ENCODE results near the gene RHBDF2.

RHBDF2 gene

GRCh38 chr17:76437467-76438402, 63.5 kb downstream of the RHBDF2 start:
- DNase-seq (ENCODE audit: low read depth) = no peak

DNA sequence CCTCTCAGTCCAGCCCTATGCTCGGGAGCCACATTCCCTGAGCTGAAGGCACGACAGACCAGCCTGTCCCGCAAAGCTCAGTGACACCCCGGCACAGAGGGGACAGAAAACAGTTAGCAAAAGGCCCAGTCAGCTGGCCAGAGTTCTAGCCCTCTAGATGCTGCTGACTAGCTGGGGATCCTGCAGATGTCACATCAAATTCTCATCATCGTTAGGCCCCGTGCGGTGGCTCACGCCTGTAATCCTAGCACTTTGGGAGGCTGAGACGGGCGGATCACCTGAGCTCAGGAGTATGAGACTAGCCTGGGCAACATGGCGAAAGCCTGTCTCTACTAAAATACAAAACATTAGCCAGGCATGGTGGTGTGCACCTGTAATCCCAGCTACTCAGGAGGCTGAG, 65.5 kb downstream of the RHBDF2 start:
- no peak for DNase-seq (ENCODE audit: low read depth)

GRCh38 chr17:76434870-76435269, 66.4 kb downstream of the RHBDF2 start:
- no peak for DNase-seq (ENCODE audit: low read depth)

GRCh38 chr17:76433693-76434092, 67.5 kb downstream of the RHBDF2 start:
- no peak for DNase-seq (ENCODE audit: low read depth)

DNA sequence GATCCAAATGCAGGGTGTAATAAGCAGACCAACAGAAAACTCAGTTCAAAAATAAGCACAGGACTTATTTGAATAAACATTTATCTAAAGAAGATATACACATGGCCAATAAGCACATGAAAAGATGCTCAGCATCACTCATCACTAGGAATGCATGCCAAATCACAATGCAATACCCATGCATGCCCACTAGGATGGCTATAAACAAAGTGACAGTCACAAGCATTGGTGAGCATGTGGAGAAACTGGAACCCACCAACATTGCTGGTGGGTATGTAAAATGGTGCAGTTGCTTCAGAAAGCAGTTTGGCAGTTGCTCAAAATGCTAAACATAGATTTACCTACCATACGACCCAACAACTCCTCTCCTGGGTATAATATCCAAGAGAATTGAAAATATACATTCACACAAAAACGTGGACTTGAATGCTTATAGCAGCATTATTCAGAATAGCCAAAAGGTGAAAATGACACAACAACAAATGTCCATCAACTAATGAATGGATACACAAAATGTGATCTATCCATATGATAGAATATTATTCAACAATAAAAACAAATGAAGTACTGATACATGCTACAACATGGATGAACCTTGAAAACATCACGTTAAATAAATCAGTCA, 68.4 kb downstream of the RHBDF2 start:
- DNase-seq (ENCODE audit: low read depth) = no peak

- no peak for DNase-seq (ENCODE audit: low read depth)
Observed at GRCh38 chr17:76432004-76432403, 69.2 kb downstream of the RHBDF2 start.

GRCh38 chr17:76431509-76431908, 69.7 kb downstream of the RHBDF2 start:
- no peak for DNase-seq (ENCODE audit: low read depth)

DNA sequence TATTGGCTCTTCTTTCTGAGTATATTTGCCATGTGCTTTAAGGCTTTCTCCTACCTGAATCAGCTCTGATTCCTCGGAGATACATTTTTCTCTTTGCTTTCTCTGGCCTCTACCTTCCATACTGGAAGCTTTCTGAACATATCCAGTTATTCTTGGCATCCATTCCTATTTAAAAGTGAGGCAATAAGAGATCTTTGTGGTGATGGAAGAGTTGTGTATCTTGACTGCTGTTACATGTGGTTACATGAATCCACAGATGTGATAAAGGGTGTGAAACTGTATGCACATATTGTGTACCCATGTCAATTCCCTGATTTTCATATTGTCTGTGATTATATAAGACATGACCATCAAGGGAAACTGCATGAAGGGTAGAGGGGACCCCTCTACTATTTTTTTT, 72.7 kb downstream of the RHBDF2 start:
- no peak for DNase-seq (ENCODE audit: low read depth)

DNA sequence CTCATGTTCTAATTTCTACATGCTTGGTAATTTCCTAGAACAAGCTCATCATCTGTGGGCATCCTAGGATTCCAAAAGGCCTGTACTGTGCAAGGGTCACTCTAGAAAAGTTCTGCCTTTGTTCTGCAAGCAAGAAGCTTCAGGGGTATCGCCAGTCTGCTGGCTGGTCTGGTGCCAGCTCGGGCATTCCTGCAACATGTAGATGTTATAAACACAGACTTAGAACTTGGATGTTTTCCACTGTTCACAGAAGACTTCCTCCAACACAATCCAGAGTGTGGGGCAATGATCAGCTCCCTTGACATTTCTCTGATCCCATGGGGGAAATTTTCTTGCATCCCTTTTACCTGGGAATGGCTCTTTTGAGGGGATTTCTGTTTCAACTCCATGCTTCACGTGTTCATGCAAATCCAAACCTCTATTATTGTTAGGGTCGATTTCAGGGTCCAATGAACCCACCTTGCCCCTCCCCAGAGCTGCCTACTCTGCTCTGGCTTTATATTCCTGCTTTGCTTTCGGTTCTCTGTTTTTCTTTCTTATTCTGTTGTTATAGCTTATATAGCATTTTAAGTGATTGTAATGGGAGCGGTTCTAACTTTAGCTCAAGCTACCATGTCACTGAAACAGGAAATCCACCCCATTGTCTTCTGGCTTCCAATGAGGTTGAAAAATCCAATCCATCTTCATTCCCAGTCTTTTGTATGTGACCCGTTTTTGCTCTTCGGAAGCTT, 73.6 kb downstream of the RHBDF2 start:
- no peak for DNase-seq (ENCODE audit: low read depth)

GRCh38 chr17:76426853-76427252, 74.4 kb downstream of the RHBDF2 start:
- DNase-seq (ENCODE audit: low read depth) = no peak

DNA sequence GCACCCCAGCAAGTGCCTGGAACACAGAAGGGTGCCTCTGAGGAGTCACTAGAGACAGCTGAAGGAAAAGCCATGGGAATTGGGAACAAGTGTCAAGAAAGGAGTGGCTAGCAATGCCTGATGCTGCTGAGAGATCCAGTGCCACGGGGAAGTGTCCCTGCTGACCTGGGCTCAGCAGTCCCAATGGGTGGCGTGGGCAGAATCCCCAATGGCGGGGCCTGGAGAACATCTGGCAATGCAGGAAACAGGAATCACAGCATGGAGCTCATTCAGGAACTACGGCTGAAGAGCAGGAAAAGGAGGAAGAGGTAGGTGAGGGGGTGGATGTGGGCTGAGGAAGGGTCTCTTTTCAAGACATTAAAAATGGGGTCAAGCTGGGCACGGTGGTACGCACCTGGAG, 78.4 kb downstream of the RHBDF2 start:
- no peak for DNase-seq (ENCODE audit: low read depth)

DNA sequence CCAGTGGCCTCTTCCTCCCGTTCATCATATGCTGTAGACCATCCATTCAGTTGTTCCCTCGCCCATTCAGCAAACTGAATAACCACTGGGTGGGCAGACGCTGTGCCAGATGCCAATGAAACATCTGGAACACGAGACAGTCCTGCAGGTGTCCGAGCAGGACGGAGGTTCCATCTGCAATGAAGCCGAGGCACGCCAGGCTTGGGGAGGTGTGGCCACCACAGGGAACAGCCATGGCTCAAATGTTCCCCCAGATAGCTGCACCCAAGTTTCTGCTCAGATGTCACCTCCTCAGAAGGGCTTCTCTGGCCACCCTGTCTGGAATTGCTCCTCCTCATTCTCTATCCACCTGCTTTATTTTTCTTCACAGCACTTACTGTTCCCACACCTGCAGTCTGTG, 78.8 kb downstream of the RHBDF2 start:
- DNase-seq (ENCODE audit: low read depth) = no peak

GRCh38 chr17:76421044-76421407, 80.2 kb downstream of the RHBDF2 start:
- no peak for DNase-seq (ENCODE audit: low read depth)
